HG03066 (cell line): ENCODE results near the gene NBPF12.
A peak's percentile ranks its signal among the peaks of the same experiment; 100 is the strongest.
"Not testable (repeated sequence)": the region's sequence is repeated elsewhere in the genome, so short reads cannot be mapped to it uniquely, and the experiment has no call there.

Experiments
- ATAC-seq: cut with Tn5 transposase; IDR thresholded peaks from one replicate; pipeline ENCODE4 v1.9.1; 2021; ENCODE audit warnings: low read depth; ENCODE audit not compliant: unreplicated experiment

NBPF12 gene, protein sequence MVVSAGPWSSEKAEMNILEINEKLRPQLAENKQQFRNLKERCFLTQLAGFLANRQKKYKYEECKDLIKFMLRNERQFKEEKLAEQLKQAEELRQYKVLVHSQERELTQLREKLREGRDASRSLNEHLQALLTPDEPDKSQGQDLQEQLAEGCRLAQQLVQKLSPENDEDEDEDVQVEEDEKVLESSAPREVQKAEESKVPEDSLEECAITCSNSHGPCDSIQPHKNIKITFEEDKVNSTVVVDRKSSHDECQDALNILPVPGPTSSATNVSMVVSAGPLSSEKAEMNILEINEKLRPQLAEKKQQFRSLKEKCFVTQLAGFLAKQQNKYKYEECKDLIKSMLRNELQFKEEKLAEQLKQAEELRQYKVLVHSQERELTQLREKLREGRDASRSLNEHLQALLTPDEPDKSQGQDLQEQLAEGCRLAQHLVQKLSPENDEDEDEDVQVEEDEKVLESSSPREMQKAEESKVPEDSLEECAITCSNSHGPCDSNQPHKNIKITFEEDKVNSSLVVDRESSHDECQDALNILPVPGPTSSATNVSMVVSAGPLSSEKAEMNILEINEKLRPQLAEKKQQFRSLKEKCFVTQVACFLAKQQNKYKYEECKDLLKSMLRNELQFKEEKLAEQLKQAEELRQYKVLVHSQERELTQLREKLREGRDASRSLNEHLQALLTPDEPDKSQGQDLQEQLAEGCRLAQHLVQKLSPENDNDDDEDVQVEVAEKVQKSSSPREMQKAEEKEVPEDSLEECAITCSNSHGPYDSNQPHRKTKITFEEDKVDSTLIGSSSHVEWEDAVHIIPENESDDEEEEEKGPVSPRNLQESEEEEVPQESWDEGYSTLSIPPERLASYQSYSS (N-terminal part only)

DNA sequence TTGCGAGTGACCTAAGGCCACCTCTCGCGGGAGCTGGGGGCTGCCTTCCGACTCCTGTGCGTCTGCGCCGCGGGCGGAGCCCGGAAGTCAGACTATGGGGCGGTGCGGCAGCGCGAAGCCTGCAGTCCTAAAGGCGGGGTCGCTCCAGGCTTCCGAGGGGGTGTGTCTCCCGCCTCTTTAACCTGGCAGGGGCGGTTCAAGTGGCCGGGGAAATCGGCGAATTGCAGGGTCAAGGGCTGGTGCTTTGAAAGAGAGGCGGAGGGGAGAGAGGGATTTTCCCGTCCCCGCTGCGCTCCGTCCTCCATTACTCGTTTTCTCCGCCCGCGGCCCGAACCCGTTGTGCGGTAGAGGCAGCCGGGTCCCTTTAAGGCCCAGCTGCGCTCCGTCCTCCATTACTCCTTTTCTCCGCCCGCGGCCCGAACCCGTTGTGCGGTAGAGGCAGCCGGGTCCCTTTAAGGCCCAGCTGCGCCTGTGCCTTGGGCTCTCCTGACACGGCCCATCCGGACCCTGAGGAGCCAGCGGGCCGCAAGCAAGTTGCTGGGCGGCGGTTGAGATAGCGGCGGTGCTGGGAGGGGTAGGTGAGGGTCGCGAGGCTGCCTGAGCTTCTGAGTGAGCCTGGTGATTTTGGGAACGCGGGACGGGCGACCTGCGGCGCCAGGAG lies at the start of gene NBPF12:
Gene NBPF12 (plus strand): TSS at position 83 of the 661 bp plus-strand sequence. CDS start 21,820 bp downstream, outside the sequence.
- peak; percentile 57 for ATAC-seq

DNA sequence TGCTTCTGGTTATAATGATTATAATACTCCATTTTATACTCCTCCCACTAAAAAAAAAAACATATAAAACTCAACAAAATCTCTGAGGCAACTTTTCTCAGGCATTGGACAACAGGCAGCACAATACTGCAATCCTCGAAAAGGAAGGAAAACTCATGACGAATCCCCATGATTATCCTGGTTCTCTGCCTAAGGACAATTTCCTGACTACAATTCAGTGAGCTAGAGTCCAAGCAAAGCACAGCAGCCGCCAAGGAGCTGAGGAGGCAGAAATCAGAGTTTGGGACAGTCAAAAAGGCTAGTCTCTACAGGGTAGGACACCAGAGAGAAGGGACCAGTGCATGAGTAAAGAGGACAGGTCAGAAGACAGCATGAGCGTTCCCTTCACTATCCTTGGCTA lies 46.8 kb upstream of the NBPF12 start:
- not testable (repeated sequence) for ATAC-seq

DNA sequence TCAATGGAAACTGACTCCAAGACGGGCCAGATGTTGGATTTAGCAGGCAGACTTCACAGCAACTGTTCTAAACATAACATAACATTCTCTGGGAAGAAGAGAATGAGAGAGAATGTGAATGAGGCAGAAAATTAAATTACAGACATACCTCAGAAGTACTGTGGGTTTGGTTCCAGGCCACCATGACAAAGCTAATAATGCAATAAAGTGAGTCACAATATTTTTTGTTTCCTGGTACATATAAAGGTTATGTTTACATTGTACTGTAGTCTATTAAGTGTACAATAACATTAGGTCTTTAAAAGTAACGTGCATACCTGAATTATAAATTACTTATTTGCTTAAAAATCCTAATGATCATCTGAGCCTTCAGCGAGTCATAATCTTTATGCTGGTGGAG lies 45.8 kb upstream of the NBPF12 start:
- ATAC-seq: not testable (repeated sequence)

DNA sequence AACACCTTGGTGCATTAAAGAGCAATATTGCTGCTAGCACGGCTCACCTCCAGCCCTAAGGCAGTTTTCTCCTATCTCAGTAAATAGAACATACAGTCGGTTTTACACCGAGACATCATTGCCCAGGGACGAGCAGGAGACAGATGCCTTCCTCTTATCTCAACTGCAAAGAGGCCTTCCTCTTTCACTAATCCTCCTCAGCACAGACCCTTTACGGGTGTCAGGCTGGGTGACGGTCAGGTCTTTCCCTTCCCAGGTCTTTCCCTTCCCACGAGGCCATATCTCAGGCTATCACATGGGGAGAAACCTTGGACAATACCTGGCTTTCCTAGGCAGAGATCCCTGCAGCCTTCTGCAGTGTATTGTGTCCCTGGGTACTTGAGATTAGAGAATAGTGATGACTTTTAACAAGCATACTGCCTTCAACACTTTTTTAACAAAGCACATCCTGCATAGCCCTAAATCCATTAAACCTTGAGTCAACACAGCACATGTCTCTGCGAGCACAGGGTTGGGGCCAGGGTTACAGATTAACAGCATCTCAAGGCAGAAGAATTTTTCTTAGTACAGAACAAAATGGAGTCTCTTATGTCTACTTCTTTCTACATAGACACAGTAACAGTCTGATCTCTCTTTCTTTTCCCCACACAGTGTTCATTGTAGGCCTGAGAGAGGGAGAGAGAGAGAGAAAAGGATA lies 30.4 kb upstream of the NBPF12 start:
- ATAC-seq: not testable (repeated sequence)

DNA sequence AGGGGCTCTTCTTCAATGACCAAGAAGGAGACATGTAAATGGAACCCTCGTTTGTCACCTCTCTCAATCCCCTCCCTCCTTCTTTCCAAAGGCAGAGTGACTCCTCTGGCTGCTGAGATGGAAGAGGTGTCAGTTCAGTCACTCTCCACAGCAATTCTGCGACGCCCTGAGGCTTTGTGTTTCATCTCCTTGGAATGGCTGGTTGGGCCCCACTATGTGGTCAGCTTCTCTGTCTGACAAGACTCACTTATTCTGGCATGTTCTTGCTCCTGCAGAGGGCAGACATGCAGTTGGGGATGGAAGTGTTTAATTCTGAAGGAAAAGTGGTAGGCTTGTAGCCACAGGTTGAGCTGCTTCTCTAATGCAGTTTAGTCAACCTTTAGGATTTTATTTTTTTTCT lies 25.1 kb upstream of the NBPF12 start:
- ATAC-seq: not testable (repeated sequence)

DNA sequence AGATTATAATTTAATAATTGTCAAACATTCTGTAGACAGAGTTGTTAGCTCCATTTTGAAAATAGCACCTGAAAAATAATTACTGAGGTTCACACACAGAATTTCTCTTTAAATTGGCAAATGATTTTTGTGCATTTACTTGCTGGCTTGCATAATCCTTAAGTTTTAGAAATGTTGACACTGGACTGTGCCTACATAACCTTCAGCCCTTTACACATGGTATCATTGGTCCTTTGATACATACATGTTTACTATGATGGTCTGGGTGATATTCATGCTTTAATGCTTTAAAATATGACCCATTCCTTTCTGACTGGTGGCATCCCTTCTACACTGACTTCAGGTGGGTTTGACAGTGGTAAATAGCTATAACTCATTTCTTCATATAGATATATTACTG lies 17.3 kb upstream of the NBPF12 start:
- ATAC-seq: not testable (repeated sequence)

DNA sequence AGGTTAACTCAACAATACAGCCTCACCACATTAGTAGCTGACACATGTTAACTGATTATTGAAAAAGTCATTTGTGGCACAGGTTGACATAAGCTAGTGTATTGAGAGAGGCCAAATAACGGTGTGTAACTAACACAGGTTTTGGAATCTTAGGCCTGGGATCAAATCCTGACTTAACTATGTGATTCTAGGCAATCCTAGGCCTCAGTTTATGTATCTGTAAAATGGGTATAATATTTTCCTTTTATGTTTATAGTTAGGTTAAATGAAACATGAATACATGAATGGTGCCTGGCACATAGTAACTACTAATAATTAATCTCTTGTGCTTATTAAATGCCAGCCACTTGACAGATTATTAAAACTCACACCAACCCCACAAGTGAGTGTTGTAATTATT lies 15.5 kb upstream of the NBPF12 start:
- ATAC-seq: not testable (repeated sequence)

DNA sequence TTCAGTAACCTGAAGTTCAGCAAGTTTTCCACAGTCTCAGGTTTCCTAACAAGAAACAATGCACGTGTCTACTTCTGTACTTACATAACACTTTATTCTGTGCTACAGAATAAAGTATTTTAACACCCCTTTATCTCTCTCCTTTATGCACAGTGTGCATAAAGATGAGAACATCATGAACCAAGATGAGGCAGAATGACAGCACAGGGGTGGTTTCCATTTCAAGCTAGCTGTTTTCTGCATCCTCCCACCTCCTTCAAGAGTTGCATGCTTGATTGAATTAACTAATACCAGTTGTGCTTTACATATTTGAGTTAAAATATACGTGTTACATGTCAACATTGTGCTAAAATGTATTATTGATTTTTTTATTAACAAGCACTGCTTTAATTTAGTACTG lies 14.0 kb upstream of the NBPF12 start:
- ATAC-seq: not testable (repeated sequence)

DNA sequence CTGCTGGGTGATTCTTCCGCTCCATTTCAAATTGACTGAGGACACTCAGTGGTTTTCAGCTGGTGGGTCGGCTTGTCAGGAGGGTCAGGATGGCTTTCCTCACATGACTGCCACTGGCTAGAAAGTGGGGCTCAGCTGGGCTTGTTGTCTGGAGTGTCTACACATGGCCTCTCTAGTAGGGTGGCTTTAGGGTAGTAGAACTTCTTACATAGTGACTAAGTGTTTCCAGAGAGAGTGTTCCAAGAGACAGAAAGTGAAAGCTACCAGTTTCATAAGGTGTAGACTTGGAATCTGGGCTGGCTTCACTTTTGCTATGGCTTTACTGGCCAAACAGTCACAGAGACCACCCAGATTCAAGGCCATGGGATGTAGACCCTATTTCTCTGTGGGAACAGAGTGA lies 11.7 kb upstream of the NBPF12 start:
- not testable (repeated sequence) for ATAC-seq

DNA sequence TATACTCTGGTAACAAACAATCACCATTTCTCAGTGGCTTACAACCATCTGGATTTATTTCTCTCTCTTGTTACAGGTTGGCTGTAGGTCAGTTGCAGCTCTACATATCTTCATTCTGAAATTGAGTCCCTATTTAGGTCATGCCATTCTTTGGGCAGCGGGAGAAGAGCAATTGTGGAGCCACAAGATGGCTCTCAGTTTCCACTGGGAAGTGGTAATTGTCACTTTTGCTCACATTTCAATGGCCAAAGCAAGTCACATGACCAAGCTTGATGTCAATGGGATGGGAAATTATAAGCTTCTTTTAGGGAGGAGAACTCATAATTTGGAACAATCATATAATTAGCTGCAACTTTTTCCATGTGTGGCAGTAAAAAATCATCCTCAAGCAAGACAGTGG lies 7.9 kb upstream of the NBPF12 start:
- not testable (repeated sequence) for ATAC-seq

DNA sequence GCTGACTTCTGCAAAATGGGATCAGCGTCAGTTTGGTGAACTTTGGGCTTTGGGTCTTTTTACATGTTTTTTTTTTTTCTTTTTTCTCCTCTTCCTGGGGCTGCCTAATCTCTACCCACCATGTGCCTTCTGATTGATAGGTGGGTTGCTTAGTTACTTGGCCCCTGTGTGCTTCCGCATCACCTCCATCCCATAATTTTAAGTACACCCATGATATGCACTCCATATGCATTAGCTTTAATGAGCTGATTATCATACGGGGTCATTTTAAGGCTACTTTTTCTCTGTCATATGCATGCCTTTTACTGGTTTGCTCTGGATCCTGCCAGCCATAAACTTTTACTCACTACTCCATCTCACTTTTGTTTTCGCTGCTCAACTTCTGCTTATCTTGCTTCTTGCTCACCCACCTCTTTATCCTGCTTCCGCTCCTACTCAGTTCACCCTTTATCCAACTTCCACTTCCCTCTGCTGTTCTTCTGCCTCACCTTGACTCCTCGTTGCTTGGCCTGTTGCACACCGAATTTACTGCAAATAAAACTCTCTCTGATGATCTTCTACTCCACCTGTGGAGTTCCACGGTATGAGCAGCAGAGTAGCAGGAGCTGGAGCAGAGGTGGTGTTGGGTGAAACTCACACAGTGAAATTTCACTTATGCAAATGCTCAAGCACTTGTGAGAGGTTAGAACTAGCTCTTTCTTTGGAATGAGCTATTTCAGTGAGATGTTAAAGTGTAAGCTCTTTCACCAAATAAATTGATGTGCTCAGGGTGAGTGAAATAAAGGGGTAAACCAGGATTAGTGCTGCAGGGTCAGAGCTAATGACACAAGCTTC lies 3.5 kb upstream of the NBPF12 start:
- peak; percentile 41 for ATAC-seq

DNA sequence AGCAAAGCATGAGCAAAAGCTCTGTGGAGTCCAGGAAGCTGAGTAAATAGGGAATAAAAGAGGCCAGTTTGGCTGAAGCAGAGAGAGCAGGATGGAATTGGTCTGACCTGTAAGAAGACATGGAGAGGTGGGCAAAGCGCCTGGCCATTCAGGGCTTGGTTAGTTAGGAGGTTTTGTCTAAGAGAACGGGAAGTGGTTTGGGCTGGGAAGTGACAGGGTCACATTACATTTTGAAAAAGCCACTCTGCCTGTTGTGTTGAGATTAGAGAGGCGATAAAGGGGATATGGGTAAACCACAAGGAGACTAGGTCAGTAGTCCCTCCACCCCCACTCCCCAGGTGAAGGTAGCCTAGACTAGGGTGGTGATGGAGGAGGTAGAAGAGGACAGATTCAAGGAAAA lies 662 bp upstream of the NBPF12 start:
- not testable (repeated sequence) for ATAC-seq

DNA sequence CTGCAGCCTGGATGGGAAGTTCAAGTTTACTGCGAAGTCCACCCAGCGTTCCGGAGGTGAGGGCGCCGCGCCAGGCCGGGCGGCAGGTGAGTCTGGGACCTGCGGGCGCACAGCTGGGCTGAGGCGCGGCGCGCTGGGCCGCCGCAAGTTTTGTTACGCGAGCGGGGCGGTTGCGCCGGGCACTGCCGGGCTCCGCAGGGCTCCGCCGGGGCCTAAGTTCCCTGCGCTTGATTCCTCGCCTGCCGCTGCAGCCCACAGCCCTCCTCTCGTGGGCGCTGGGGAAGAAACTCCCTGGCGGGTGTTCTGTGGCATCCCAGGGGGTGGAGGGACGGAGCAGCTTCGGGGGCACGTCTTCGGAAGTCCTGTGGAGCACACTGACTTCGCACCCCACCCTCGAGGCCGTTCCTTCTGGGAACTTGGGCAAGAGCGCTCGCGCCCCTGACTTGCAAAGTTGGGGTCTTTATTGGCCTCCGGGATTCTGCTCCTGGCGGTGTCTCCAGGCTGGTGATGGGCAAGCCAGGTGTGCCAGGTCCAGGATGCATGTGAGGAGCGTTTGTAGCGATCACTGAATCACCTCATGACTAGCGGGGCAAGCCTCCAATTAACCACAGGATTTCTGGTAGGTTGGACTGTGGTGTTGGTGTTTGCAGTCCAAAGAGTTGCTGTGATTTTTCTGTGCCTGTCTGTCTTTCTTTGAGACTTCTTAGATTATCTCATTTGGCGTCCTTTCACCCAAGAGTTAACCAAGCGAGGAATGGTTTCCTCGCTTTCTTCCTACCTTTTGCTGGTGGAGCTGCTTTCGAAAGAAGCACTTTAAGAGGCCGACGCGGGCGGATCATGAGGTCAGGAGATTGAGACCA lies 1.0 kb downstream of the NBPF12 start:
- peak; percentile 32 for ATAC-seq

DNA sequence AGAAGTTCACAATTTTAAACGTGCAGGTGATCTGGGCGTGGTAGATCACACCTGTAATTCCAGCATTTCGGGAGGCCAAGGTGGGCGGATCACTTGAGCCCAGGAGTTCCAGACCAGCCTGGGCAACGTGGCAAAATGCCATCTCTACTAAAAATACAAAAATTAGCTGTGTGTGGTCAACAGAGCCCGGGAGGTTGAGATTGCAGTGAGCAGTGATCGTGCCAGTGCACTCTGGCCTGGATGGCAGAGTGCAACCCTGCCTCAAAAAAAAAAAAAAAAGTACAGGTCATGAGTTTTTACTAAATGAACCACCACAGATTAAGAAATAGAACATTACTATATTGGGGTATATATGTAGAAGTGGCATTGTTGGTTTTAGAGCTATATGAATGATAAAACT lies 2.2 kb downstream of the NBPF12 start:
- not testable (repeated sequence) for ATAC-seq

DNA sequence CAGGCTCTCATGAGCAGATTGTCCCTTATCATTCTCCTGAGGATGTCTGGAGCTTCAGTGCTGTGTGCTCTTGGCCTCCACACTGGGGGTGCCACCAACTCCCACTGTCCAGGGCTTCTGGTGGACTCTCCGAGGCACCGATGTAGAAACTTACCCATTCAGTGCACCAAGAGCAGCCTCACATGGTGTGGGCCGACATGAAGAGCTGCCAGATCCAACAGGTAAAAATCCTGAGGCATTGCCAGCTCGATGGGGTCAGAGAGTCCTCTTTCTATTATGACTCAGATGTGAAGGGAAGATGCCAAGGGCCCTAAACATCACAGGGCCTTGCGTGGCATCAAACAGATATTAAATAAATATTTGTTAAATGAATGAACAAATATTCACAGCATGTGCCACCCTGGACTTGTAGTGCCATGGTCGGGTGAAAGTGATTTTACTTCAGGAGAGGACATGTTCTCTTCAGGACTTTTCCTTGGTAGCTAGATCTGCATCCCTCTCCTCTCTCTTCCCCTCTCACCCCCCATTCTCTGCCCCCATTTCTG lies 5.3 kb downstream of the NBPF12 start:
- ATAC-seq: not testable (repeated sequence)

DNA sequence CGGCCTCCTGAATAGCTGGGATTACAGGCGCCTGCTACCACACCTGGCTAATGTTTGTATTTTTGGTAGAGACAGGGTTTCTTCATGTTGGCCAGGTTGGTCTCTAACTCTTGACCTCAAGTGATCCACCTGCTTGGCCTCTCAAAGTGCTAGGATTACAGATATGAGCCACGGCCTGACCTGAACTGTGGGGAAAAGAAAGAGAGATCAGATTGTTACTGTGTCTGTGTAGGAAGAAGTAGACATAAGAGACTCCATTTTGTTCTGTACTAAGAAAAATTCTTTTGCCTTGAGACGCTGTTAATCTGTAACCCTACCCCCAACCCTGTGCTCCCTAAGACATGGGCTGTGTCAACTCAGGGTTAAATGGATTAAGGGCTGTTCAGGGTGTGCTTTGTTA lies 10.0 kb downstream of the NBPF12 start:
- not testable (repeated sequence) for ATAC-seq

DNA sequence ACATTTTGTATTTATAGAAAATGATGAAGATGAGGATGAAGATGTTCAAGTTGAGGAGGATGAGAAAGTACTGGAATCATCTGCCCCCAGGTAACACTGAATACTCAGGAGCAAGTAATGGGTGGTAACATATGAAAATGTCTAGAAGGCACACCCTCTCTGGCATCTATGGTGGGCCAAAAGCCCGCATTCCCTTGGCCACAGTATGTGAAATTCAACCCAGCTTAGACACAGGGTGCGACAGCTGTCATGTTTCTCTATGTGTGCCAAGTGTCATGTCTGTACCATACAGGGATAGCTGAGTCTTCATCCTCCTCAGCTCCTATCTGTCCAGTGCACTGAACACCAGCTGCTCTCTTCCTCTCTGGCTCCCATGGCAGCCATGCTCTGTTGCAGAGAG lies 26.2 kb downstream of the NBPF12 start:
- not testable (repeated sequence) for ATAC-seq

DNA sequence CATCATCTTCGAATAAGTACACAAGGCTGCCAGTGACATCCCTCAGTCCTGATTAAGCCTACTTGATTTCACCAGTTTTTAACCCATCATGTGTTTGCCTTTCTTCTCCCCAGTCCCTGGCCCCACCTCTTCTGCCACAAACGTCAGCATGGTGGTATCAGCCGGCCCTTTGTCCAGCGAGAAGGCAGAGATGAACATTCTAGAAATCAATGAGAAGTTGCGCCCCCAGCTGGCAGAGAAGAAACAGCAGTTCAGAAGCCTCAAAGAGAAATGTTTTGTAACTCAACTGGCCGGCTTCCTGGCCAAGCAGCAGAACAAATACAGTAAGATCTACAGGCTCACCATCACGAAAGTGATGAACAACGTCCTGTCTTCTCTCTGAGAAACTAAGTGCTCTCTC lies 28.2 kb downstream of the NBPF12 start:
- ATAC-seq: not testable (repeated sequence)
